ENCODE data around the gene RTKN2. TPM values are rescaled to one million over a fixed set of nuclear protein-coding genes. Genes with fewer than 3 reads are reported as not detected.

The RTKN2 gene
- total and polyA plus RNA-seq, 9 donors, result 2.4 to 5.6 (median 4.1) TPM

GRCh38 chr10:62182171-62182570 lies 86.5 kb downstream of the RTKN2 start:
- Histone ChIP-seq H3K36me3 (ENCODE audit: control insufficient read depth, insufficient read depth, low read length) (no peaks in the 10 kb centered on the region), H3K9me3 (replicated peaks; ENCODE audit: control insufficient read depth, low read depth, low read length) (no peaks in the 10 kb centered on the region), H3K4me3 (ENCODE audit: low read length) (no peak overlapping the region), H3K27ac (ENCODE audit: low read length) (no peak overlapping the region), H3K27me3 (ENCODE audit: control insufficient read depth, insufficient read depth, low read length) (no peaks in the 10 kb centered on the region), H3K4me1 (ENCODE audit: control insufficient read depth, insufficient read depth, low read length) (no peaks in the 10 kb centered on the region)
- WGBS (ENCODE audit: insufficient coverage), result 100% methylated on average over 1 of the region's 2 CpGs
- DNase-seq, result no peak

- DNase-seq, result no peak
- H3K4me1 ChIP-seq (ENCODE audit: control insufficient read depth, insufficient read depth, low read length), result no peaks in the 10 kb centered on the region
- no peaks in the 10 kb centered on the region for H3K27me3 ChIP-seq (ENCODE audit: control insufficient read depth, insufficient read depth, low read length)
- WGBS (ENCODE audit: insufficient coverage), result 100% methylated on average over 1 of the region's 4 CpGs
- no peaks in the 10 kb centered on the region for H3K36me3 ChIP-seq (ENCODE audit: control insufficient read depth, insufficient read depth, low read length)
- H3K9me3 ChIP-seq (replicated peaks; ENCODE audit: control insufficient read depth, low read depth, low read length), result no peaks in the 10 kb centered on the region
- H3K27ac ChIP-seq (ENCODE audit: low read length), result no peak overlapping the region
- H3K4me3 ChIP-seq (ENCODE audit: low read length), result no peak overlapping the region
These were observed 88.0 kb downstream of the RTKN2 start for GRCh38 chr10:62180677-62181076.

- H3K4me1 ChIP-seq (ENCODE audit: control insufficient read depth, insufficient read depth, low read length), result no peaks in the 10 kb centered on the region
- H3K27ac ChIP-seq (ENCODE audit: low read length), result no peak overlapping the region
- WGBS (ENCODE audit: insufficient coverage), result no CpG with 5 or more reads among the region's 2 CpGs
- H3K4me3 ChIP-seq (ENCODE audit: low read length), result no peak overlapping the region
- no peaks in the 10 kb centered on the region for H3K27me3 ChIP-seq (ENCODE audit: control insufficient read depth, insufficient read depth, low read length)
- DNase-seq, result no peak
- no peaks in the 10 kb centered on the region for H3K36me3 ChIP-seq (ENCODE audit: control insufficient read depth, insufficient read depth, low read length)
- H3K9me3 ChIP-seq (replicated peaks; ENCODE audit: control insufficient read depth, low read depth, low read length), result no peaks in the 10 kb centered on the region
These were observed 90.1 kb downstream of the RTKN2 start for GRCh38 chr10:62178568-62178967.

GRCh38 chr10:62177111-62177510 lies 91.5 kb downstream of the RTKN2 start:
- Histone ChIP-seq H3K36me3 (ENCODE audit: control insufficient read depth, insufficient read depth, low read length) (no peaks in the 10 kb centered on the region), H3K4me1 (ENCODE audit: control insufficient read depth, insufficient read depth, low read length) (no peaks in the 10 kb centered on the region), H3K27ac (ENCODE audit: low read length) (no peak overlapping the region), H3K9me3 (replicated peaks; ENCODE audit: control insufficient read depth, low read depth, low read length) (peaks cover 3% of the 10 kb centered on the region), H3K4me3 (ENCODE audit: low read length) (no peak overlapping the region), H3K27me3 (ENCODE audit: control insufficient read depth, insufficient read depth, low read length) (no peaks in the 10 kb centered on the region)
- DNase-seq, result no peak
- no CpG with 5 or more reads among the region's 3 CpGs for WGBS (ENCODE audit: insufficient coverage)

- H3K4me3 ChIP-seq (ENCODE audit: low read length), result no peak overlapping the region
- no peaks in the 10 kb centered on the region for H3K36me3 ChIP-seq (ENCODE audit: control insufficient read depth, insufficient read depth, low read length)
- DNase-seq, result no peak
- no CpG with 5 or more reads among the region's 2 CpGs for WGBS (ENCODE audit: insufficient coverage)
- no peak overlapping the region for H3K27ac ChIP-seq (ENCODE audit: low read length)
- no peaks in the 10 kb centered on the region for H3K4me1 ChIP-seq (ENCODE audit: control insufficient read depth, insufficient read depth, low read length)
- H3K9me3 ChIP-seq (replicated peaks; ENCODE audit: control insufficient read depth, low read depth, low read length), result peaks cover 5% of the 10 kb centered on the region
- H3K27me3 ChIP-seq (ENCODE audit: control insufficient read depth, insufficient read depth, low read length), result no peaks in the 10 kb centered on the region
These were observed 93.4 kb downstream of the RTKN2 start for GRCh38 chr10:62175251-62175650.

- Histone ChIP-seq H3K27me3 (ENCODE audit: control insufficient read depth, insufficient read depth, low read length) (no peaks in the 10 kb centered on the region), H3K4me1 (ENCODE audit: control insufficient read depth, insufficient read depth, low read length) (no peaks in the 10 kb centered on the region), H3K4me3 (ENCODE audit: low read length) (no peak overlapping the region), H3K9me3 (replicated peaks; ENCODE audit: control insufficient read depth, low read depth, low read length) (peaks cover 5% of the 10 kb centered on the region), H3K36me3 (ENCODE audit: control insufficient read depth, insufficient read depth, low read length) (no peaks in the 10 kb centered on the region), H3K27ac (ENCODE audit: low read length) (no peak overlapping the region)
- no peak for DNase-seq
These were observed 96.2 kb downstream of the RTKN2 start for GRCh38 chr10:62172465-62172864.

GRCh38 chr10:62171791-62172190 lies 96.9 kb downstream of the RTKN2 start:
- Histone ChIP-seq H3K27me3 (ENCODE audit: control insufficient read depth, insufficient read depth, low read length) (no peaks in the 10 kb centered on the region), H3K36me3 (ENCODE audit: control insufficient read depth, insufficient read depth, low read length) (no peaks in the 10 kb centered on the region), H3K9me3 (replicated peaks; ENCODE audit: control insufficient read depth, low read depth, low read length) (peaks cover 5% of the 10 kb centered on the region), H3K27ac (ENCODE audit: low read length) (no peak overlapping the region), H3K4me3 (ENCODE audit: low read length) (no peak overlapping the region), H3K4me1 (ENCODE audit: control insufficient read depth, insufficient read depth, low read length) (no peaks in the 10 kb centered on the region)
- WGBS (ENCODE audit: insufficient coverage), result no CpG with 5 or more reads among the region's 2 CpGs
- DNase-seq, result no peak

GRCh38 chr10:62170732-62171131 lies 97.9 kb downstream of the RTKN2 start:
- no peak for DNase-seq
- no CpG with 5 or more reads among the region's 1 CpG for WGBS (ENCODE audit: insufficient coverage)
- no peaks in the 10 kb centered on the region for H3K36me3 ChIP-seq (ENCODE audit: control insufficient read depth, insufficient read depth, low read length)
- peaks cover 5% of the 10 kb centered on the region for H3K9me3 ChIP-seq (replicated peaks; ENCODE audit: control insufficient read depth, low read depth, low read length)
- no peak overlapping the region for H3K4me3 ChIP-seq (ENCODE audit: low read length)
- peaks cover 2% of the 10 kb centered on the region for H3K4me1 ChIP-seq (ENCODE audit: control insufficient read depth, insufficient read depth, low read length)
- no peaks in the 10 kb centered on the region for H3K27me3 ChIP-seq (ENCODE audit: control insufficient read depth, insufficient read depth, low read length)
- no peak overlapping the region for H3K27ac ChIP-seq (ENCODE audit: low read length)

GRCh38 chr10:62166331-62167131 lies 102.1 kb downstream of the RTKN2 start:
- H3K27me3 ChIP-seq (ENCODE audit: control insufficient read depth, insufficient read depth, low read length), result no peaks in the 10 kb centered on the region
- H3K9me3 ChIP-seq (replicated peaks; ENCODE audit: control insufficient read depth, low read depth, low read length), result no peaks in the 10 kb centered on the region
- no peak overlapping the region for H3K4me3 ChIP-seq (ENCODE audit: low read length)
- peak; percentile 79 for DNase-seq
- WGBS (ENCODE audit: insufficient coverage), result 3% methylated on average over 3 of the region's 4 CpGs
- H3K27ac ChIP-seq (ENCODE audit: low read length), result no peak overlapping the region
- H3K4me1 ChIP-seq (ENCODE audit: control insufficient read depth, insufficient read depth, low read length), result peaks cover 2% of the 10 kb centered on the region
- no peaks in the 10 kb centered on the region for H3K36me3 ChIP-seq (ENCODE audit: control insufficient read depth, insufficient read depth, low read length)

GRCh38 chr10:62165803-62166202 lies 102.8 kb downstream of the RTKN2 start:
- H3K4me1 ChIP-seq (ENCODE audit: control insufficient read depth, insufficient read depth, low read length), result peaks cover 2% of the 10 kb centered on the region
- H3K27me3 ChIP-seq (ENCODE audit: control insufficient read depth, insufficient read depth, low read length), result no peaks in the 10 kb centered on the region
- H3K9me3 ChIP-seq (replicated peaks; ENCODE audit: control insufficient read depth, low read depth, low read length), result no peaks in the 10 kb centered on the region
- H3K36me3 ChIP-seq (ENCODE audit: control insufficient read depth, insufficient read depth, low read length), result no peaks in the 10 kb centered on the region
- DNase-seq, result peak; percentile 40
- no peak overlapping the region for H3K4me3 ChIP-seq (ENCODE audit: low read length)
- WGBS (ENCODE audit: insufficient coverage), result no CpG with 5 or more reads among the region's 4 CpGs
- H3K27ac ChIP-seq (ENCODE audit: low read length), result no peak overlapping the region

- no peaks in the 10 kb centered on the region for H3K36me3 ChIP-seq (ENCODE audit: control insufficient read depth, insufficient read depth, low read length)
- no peak for DNase-seq
- WGBS (ENCODE audit: insufficient coverage), result no CpG with 5 or more reads among the region's 2 CpGs
- H3K9me3 ChIP-seq (replicated peaks; ENCODE audit: control insufficient read depth, low read depth, low read length), result no peaks in the 10 kb centered on the region
- H3K4me3 ChIP-seq (ENCODE audit: low read length), result no peak overlapping the region
- no peak overlapping the region for H3K27ac ChIP-seq (ENCODE audit: low read length)
- H3K4me1 ChIP-seq (ENCODE audit: control insufficient read depth, insufficient read depth, low read length), result peaks cover 2% of the 10 kb centered on the region
- no peaks in the 10 kb centered on the region for H3K27me3 ChIP-seq (ENCODE audit: control insufficient read depth, insufficient read depth, low read length)
These were observed 105.6 kb downstream of the RTKN2 start for GRCh38 chr10:62163024-62163423.

Data from muscle of leg (tissue), 11 donors.